HCT116 (cell line): ENCODE results near the gene FARP1. TPM values are rescaled to one million over a fixed set of nuclear protein-coding genes. Genes with fewer than 3 reads are reported as not detected.

Source experiments
- ATAC-seq: fragments of 200-7000 bp; cut with Tn5 transposase; 2 replicates; pipeline ENCODE4 v1.9.1; 2020; ENCODE audit warnings: mild to moderate bottlenecking, moderate library complexity
- BruUV-seq: library from RNA; stranded (reverse); fragments of 400-500 nt; replicated peaks from 2 replicates; lab custom pipeline; 2021; lab: Mats Ljungman, UMichigan
- CTCF ChIA-PET: fragments of 300-600 bp; sonication (Branson Sonifier 250); formaldehyde crosslinking; loops from one replicate; lab custom pipeline; 2021; ENCODE audit warnings: antibody characterized with exemption; lab: Charles Lee
- POLR2A ChIA-PET: fragments of 300-600, 350-600 bp; sonication (Branson Sonifier 250); formaldehyde crosslinking; loops from one replicate; lab custom pipeline; 2021; ENCODE audit warnings: antibody characterized with exemption; lab: Charles Lee
- RAD21 ChIA-PET, 2 experiments: fragments of 300-600 bp; sonication (Branson Sonifier 250); formaldehyde crosslinking; loops; one replicate each; lab custom pipeline; 2023; ENCODE audit warnings: low total read pairs in 2 of 2; ENCODE audit not compliant: uncharacterized antibody in 2 of 2, unreplicated experiment in 2 of 2, low non-redundant PET in 1 of 2; lab: Charles Lee
- DNase-seq: peaks from one replicate; pipeline ENCODE4 v3.0.0-alpha.2; 2010; ENCODE audit warnings: low read depth, low spot score
- H2AFZ ChIP-seq: fragments of 200-600 bp; shearing (Covaris generic), sonication (generic); 2 replicates; pipeline ENCODE4 v1.6.1; 2017; ENCODE audit warnings: low read depth, mixed run types, mixed read lengths, antibody characterized with exemption, low read length; ENCODE audit not compliant: poor library complexity, severe bottlenecking
- H3K27ac ChIP-seq: 2 replicates; pipeline ENCODE4 v1.5.1; 2012; ENCODE audit warnings: low read depth, low read length
- H3K27me3 ChIP-seq: fragments of 200-600 bp; sonication (generic); 2 replicates; pipeline ENCODE4 v1.6.1; 2016; ENCODE audit warnings: mixed run types, low read length, mixed read lengths; ENCODE audit not compliant: insufficient read depth
- H3K36me3 ChIP-seq, 2 experiments: fragments of 200-500 bp in 1 of 2; fragments of 200-600 bp in 1 of 2; sonication (Bioruptor generic) in 1 of 2; sonication (generic) in 1 of 2; 2 replicates each; pipeline versions ENCODE4 v1.5.1 to v1.6.1; 2014 to 2016; ENCODE audit warnings: low read length in 2 of 2, inconsistent platforms in 1 of 2, mixed read lengths in 1 of 2, mixed run types in 1 of 2; ENCODE audit not compliant: insufficient read depth in 2 of 2, control insufficient read depth in 1 of 2
- H3K4me1 ChIP-seq, 2 experiments: fragments of 200-600 bp in 1 of 2; sonication (generic) in 1 of 2; 2 replicates each; pipeline versions ENCODE4 v1.5.1 to v1.6.1; 2012 to 2017; ENCODE audit warnings: low read length in 2 of 2, inconsistent platforms in 1 of 2, mild to moderate bottlenecking in 1 of 2, mixed read lengths in 1 of 2, mixed run types in 1 of 2, moderate library complexity in 1 of 2; ENCODE audit not compliant: insufficient read depth in 2 of 2, control insufficient read depth in 1 of 2
- H3K4me2 ChIP-seq: fragments of 200-600 bp; sonication (generic); 2 replicates; pipeline ENCODE4 v1.6.1; 2017; ENCODE audit warnings: mixed run types, low read length, mixed read lengths
- H3K4me3 ChIP-seq, 2 experiments: fragments of 200-600 bp in 1 of 2; sonication (generic) in 1 of 2; replicated peaks in 1 of 2; 2 replicates each; pipeline ENCODE4 v1.5.1; 2011 to 2016; ENCODE audit warnings: low read length in 2 of 2, control low read depth in 1 of 2, low read depth in 1 of 2, mild to moderate bottlenecking in 1 of 2, mixed read lengths in 1 of 2, mixed run types in 1 of 2
- H3K79me2 ChIP-seq: fragments of 200-600 bp; sonication (generic); 2 replicates; pipeline ENCODE4 v1.6.1; 2017; ENCODE audit warnings: mild to moderate bottlenecking, mixed run types, low read length, moderate library complexity, mixed read lengths; ENCODE audit not compliant: insufficient read depth
- H3K9ac ChIP-seq: fragments of 200-600 bp; sonication (generic); 2 replicates; pipeline ENCODE4 v1.6.1; 2016; ENCODE audit warnings: low read length, mixed read lengths
- H3K9me2 ChIP-seq: fragments of 200-600 bp; sonication (generic), shearing (Covaris generic); 2 replicates; pipeline ENCODE4 v1.6.1; 2017; ENCODE audit warnings: mixed run types, mild to moderate bottlenecking, moderate library complexity; ENCODE audit not compliant: insufficient read depth
- H3K9me3 ChIP-seq, 2 experiments: fragments of 200-500 bp in 1 of 2; fragments of 200-600 bp in 1 of 2; sonication (Bioruptor generic) in 1 of 2; sonication (generic) in 1 of 2; 2 replicates each; pipeline ENCODE4 v1.6.1; 2014 to 2017; ENCODE audit warnings: low read length in 2 of 2, mixed read lengths in 2 of 2, inconsistent platforms in 1 of 2, low read depth in 1 of 2, mild to moderate bottlenecking in 1 of 2, mixed run types in 1 of 2, moderate library complexity in 1 of 2; ENCODE audit not compliant: control insufficient read depth in 1 of 2, insufficient read depth in 1 of 2
- H4K20me1 ChIP-seq: fragments of 200-600 bp; sonication (generic), shearing (Covaris generic); 2 replicates; pipeline ENCODE4 v1.6.1; 2017; ENCODE audit warnings: mixed run types, mild to moderate bottlenecking, moderate library complexity; ENCODE audit not compliant: insufficient read depth
- CBX3 ChIP-seq: IDR thresholded peaks from 2 replicates; pipeline ENCODE4 v1.6.1; 2012; ENCODE audit warnings: low read depth
- ELF1 ChIP-seq: IDR thresholded peaks from 2 replicates; pipeline ENCODE4 v1.6.1; 2012; ENCODE audit warnings: low read depth, borderline replicate concordance
- EZH2 ChIP-seq: fragments of 200-600 bp; sonication (generic); IDR thresholded peaks from 2 replicates; pipeline ENCODE4 v1.6.1; 2017; ENCODE audit warnings: antibody characterized with exemption, mixed run types
- EZH2phosphoT487 ChIP-seq: fragments of 200-600 bp; IDR thresholded peaks from 2 replicates; pipeline ENCODE4 v1.6.1; 2018; ENCODE audit warnings: antibody characterized with exemption, borderline replicate concordance
- FOSL1 ChIP-seq: IDR thresholded peaks from 2 replicates; pipeline ENCODE4 v1.6.1; 2012; ENCODE audit warnings: low read depth
- JUND ChIP-seq: IDR thresholded peaks from 2 replicates; pipeline ENCODE4 v1.6.1; 2012
- POLR2A ChIP-seq: IDR thresholded peaks from 2 replicates; pipeline ENCODE4 v1.7.0; 2011; ENCODE audit warnings: borderline replicate concordance; ENCODE audit not compliant: insufficient read depth, insufficient read length; ENCODE audit errors: extremely low read depth
- POLR2AphosphoS5 ChIP-seq: IDR thresholded peaks from 2 replicates; pipeline ENCODE4 v1.6.1; 2011; ENCODE audit warnings: mild to moderate bottlenecking, low read depth, low read length, moderate library complexity
- RAD21 ChIP-seq: IDR thresholded peaks from 2 replicates; pipeline ENCODE4 v1.6.1; 2012; ENCODE audit warnings: low read depth, mild to moderate bottlenecking
- SIN3A ChIP-seq: IDR thresholded peaks from 2 replicates; pipeline ENCODE4 v1.6.1; 2012; ENCODE audit warnings: low read depth
- YY1 ChIP-seq: IDR thresholded peaks from 2 replicates; pipeline ENCODE4 v1.6.1; 2011; ENCODE audit warnings: low read length, low read depth, moderate library complexity, mild to moderate bottlenecking; ENCODE audit not compliant: insufficient replicate concordance; ENCODE audit errors: extremely low read depth
- ZFX ChIP-seq: fragments of 450-650 bp; IDR thresholded peaks from 2 replicates; pipeline ENCODE4 v1.6.1; 2017
- ZNF274 ChIP-seq: fragments of 200-500 bp; sonication (Bioruptor generic); IDR thresholded peaks from 2 replicates; pipeline ENCODE4 v1.6.1; 2014; ENCODE audit warnings: mild to moderate bottlenecking, low read depth, low read length, inconsistent platforms
- intact Hi-C: fragments of 100-400 bp; cut with micrococcal nuclease; formaldehyde crosslinking; loops from 2 replicates; pipeline ENCODE4 v1.10.0; 2022
- total RNA-seq: library from RNA; stranded (reverse); gene quantifications from one replicate; pipeline ENCODE4 v1.2.1, GENCODE V29; 2021; ENCODE audit not compliant: unreplicated experiment
- TF ChIP-seq, protein P1 (sequence below): IDR thresholded peaks from 2 replicates; pipeline ENCODE4 v1.6.1; 2012; ENCODE audit warnings: low read depth
- TF ChIP-seq, protein P2 (sequence below): IDR thresholded peaks from 2 replicates; pipeline ENCODE4 v1.6.1; 2012
- TF ChIP-seq, protein P3 (sequence below), 3 experiments: fragments of 200-600 bp in 1 of 3; sonication (generic) in 1 of 3; IDR thresholded peaks in 2 of 3; conservative IDR thresholded peaks in 1 of 3; 2 replicates each; pipeline ENCODE4 v1.5.1; 2012 to 2017; ENCODE audit warnings: low read depth in 2 of 3, low read length in 2 of 3, antibody characterized with exemption in 1 of 3, borderline replicate concordance in 1 of 3, control low read depth in 1 of 3, mild to moderate bottlenecking in 1 of 3, mixed read lengths in 1 of 3, mixed run types in 1 of 3, moderate library complexity in 1 of 3; ENCODE audit not compliant: insufficient read depth in 1 of 3
- TF ChIP-seq, protein P4 (sequence below): IDR thresholded peaks from 2 replicates; pipeline ENCODE4 v1.6.1; 2012

The FARP1 gene
- total RNA-seq, 1 experiment from 2014 or later, result 30.5 TPM

DNA sequence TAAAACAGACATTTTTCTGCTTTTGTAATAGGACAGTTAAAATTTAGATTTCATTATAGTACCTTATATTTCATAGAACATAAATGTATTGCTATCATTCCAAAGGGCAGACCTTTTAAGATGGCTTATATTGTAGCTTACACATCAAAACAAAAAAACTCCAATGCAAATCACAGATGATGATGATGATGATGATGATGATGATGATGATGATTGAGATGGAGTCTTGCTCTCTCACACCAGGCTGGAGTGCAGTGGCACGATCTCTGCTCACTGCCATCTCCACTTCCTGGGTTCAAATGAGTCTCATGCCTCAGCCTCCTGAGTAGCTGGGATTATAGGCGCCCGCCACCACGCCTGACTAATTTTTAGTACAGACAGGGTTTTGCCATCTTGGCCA is 224.1 kb downstream of the FARP1 start:
- ATAC-seq, result no peak
- H3K9me2 ChIP-seq, result no peaks in the 10 kb centered on the region

More for the DNA sequence above, 224.1 kb downstream of the FARP1 start:
- Histone ChIP-seq H3K9ac (no peak overlapping the region), H3K27me3 (no peaks in the 10 kb centered on the region), H3K4me2 (no peak overlapping the region), H3K36me3 (no peaks in the 10 kb centered on the region), H3K79me2 (no peaks in the 10 kb centered on the region), H3K27ac (no peak overlapping the region), H2AFZ (no peak overlapping the region), H3K9me3 (no peaks in the 10 kb centered on the region), H3K4me1 (no peaks in the 10 kb centered on the region), H3K4me3 (no peak overlapping the region), H4K20me1 (no peaks in the 10 kb centered on the region)
- intact Hi-C loops, result no loop called here
- ChIA-PET RAD21 (no interaction called here), POLR2A (no interaction called here), CTCF (no interaction called here)
- no peak for TF ChIP-seq ZFX
- TF ChIP-seq ZNF274, result no peak
- TF ChIP-seq JUND, result no peak
- TF ChIP-seq POLR2A, result no peak
- TF ChIP-seq SIN3A, result no peak
- TF ChIP-seq CBX3, result no peak
- TF ChIP-seq FOSL1, result no peak
- TF ChIP-seq EZH2phosphoT487, result no peak
- no peak for TF ChIP-seq POLR2AphosphoS5
- no peak for TF ChIP-seq YY1
- TF ChIP-seq RAD21, result no peak
- TF ChIP-seq, protein P1, sequence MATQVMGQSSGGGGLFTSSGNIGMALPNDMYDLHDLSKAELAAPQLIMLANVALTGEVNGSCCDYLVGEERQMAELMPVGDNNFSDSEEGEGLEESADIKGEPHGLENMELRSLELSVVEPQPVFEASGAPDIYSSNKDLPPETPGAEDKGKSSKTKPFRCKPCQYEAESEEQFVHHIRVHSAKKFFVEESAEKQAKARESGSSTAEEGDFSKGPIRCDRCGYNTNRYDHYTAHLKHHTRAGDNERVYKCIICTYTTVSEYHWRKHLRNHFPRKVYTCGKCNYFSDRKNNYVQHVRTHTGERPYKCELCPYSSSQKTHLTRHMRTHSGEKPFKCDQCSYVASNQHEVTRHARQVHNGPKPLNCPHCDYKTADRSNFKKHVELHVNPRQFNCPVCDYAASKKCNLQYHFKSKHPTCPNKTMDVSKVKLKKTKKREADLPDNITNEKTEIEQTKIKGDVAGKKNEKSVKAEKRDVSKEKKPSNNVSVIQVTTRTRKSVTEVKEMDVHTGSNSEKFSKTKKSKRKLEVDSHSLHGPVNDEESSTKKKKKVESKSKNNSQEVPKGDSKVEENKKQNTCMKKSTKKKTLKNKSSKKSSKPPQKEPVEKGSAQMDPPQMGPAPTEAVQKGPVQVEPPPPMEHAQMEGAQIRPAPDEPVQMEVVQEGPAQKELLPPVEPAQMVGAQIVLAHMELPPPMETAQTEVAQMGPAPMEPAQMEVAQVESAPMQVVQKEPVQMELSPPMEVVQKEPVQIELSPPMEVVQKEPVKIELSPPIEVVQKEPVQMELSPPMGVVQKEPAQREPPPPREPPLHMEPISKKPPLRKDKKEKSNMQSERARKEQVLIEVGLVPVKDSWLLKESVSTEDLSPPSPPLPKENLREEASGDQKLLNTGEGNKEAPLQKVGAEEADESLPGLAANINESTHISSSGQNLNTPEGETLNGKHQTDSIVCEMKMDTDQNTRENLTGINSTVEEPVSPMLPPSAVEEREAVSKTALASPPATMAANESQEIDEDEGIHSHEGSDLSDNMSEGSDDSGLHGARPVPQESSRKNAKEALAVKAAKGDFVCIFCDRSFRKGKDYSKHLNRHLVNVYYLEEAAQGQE, result no peak
- no peak for TF ChIP-seq ELF1
- TF ChIP-seq EZH2, result no peak
- TF ChIP-seq, protein P2, sequence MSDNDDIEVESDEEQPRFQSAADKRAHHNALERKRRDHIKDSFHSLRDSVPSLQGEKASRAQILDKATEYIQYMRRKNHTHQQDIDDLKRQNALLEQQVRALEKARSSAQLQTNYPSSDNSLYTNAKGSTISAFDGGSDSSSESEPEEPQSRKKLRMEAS, result no peak
- TF ChIP-seq, protein P3, sequence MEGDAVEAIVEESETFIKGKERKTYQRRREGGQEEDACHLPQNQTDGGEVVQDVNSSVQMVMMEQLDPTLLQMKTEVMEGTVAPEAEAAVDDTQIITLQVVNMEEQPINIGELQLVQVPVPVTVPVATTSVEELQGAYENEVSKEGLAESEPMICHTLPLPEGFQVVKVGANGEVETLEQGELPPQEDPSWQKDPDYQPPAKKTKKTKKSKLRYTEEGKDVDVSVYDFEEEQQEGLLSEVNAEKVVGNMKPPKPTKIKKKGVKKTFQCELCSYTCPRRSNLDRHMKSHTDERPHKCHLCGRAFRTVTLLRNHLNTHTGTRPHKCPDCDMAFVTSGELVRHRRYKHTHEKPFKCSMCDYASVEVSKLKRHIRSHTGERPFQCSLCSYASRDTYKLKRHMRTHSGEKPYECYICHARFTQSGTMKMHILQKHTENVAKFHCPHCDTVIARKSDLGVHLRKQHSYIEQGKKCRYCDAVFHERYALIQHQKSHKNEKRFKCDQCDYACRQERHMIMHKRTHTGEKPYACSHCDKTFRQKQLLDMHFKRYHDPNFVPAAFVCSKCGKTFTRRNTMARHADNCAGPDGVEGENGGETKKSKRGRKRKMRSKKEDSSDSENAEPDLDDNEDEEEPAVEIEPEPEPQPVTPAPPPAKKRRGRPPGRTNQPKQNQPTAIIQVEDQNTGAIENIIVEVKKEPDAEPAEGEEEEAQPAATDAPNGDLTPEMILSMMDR (IDR thresholded peaks at IDR 0.05 in 2 of 3, conservative IDR thresholded peaks at IDR 0.05 in 1 of 3; ENCODE audit: borderline replicate concordance in 1 of 3, insufficient read depth in 1 of 3, low read depth in 2 of 3, low read length in 2 of 3), result no peak
- TF ChIP-seq, protein P4, sequence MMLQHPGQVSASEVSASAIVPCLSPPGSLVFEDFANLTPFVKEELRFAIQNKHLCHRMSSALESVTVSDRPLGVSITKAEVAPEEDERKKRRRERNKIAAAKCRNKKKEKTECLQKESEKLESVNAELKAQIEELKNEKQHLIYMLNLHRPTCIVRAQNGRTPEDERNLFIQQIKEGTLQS, result no peak
- no peak for DNase-seq
- no TSS peak for BruUV-seq
